Activated naive CD8-positive, alpha-beta T cell treated with anti-CD3 and anti-CD28 coated beads, Interleukin-2, amount 50 U/mL, for 24 hours (primary cell): ENCODE data around the gene SLC17A2.

ENCODE experiments used
- ATAC-seq: fragments of 150-1000 bp; cut with Tn5 transposase; one replicate; pipeline ENCODE4 v1.10.0; 2021
- DNase-seq: peaks from one replicate; pipeline ENCODE4 v3.0.0; 2021
- H3K27ac Mint-ChIP-seq: one replicate; pipeline ENCODE4 v1.8.0; 2021; ENCODE audit warnings: mild to moderate bottlenecking, mixed read lengths
- H3K27me3 Mint-ChIP-seq: one replicate; pipeline ENCODE4 v1.8.0; 2021; ENCODE audit warnings: mixed read lengths
- H3K36me3 Mint-ChIP-seq: one replicate; pipeline ENCODE4 v1.8.0; 2021; ENCODE audit warnings: low read depth, mixed read lengths
- H3K4me1 Mint-ChIP-seq: one replicate; pipeline ENCODE4 v1.8.0; 2021; ENCODE audit warnings: mixed read lengths
- H3K4me3 Mint-ChIP-seq: one replicate; pipeline ENCODE4 v1.8.0; 2021; ENCODE audit warnings: mild to moderate bottlenecking, moderate library complexity, mixed read lengths
- H3K9me3 Mint-ChIP-seq: one replicate; pipeline ENCODE4 v1.8.0; 2021; ENCODE audit warnings: mixed read lengths

Gene SLC17A2

DNA sequence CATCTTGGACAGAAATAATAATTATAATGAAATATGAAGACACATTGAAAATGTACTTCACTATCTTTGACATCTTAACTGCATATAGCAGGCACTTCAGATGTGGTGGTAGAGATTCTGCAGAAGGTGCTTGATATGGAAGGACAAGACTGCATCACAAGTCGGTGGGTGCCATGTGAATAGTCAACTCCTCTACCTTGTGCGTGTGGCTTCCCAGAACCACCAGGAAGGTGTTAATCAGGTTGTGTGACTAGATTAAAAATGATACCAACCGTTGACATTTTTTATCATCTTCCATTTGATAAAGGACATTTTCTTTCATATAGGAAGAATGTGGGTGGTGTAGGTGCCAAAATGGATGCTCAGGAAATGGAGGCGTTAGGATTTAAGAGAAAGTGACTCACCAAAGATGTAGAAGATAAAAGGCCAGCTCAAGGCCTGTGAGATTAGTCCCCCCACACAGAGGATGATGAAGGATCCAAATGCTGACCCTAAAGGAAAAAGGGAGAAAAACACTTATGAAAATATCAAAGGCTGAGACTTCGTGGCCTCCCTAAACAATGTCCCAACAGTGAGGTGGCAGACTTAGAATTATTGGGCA, 12.3 kb downstream of the SLC17A2 start:
- Mint-ChIP-seq H3K36me3 (no peaks in the 10 kb centered on the region), H3K27me3 (peaks cover under 1% of the 10 kb centered on the region), H3K27ac (peak overlapping the region; percentile 53), H3K9me3 (peaks cover 4% of the 10 kb centered on the region), H3K4me3 (no peak overlapping the region), H3K4me1 (peaks cover 14% of the 10 kb centered on the region)
- peak; percentile 9 for DNase-seq
- ATAC-seq = peak; percentile 80

DNA sequence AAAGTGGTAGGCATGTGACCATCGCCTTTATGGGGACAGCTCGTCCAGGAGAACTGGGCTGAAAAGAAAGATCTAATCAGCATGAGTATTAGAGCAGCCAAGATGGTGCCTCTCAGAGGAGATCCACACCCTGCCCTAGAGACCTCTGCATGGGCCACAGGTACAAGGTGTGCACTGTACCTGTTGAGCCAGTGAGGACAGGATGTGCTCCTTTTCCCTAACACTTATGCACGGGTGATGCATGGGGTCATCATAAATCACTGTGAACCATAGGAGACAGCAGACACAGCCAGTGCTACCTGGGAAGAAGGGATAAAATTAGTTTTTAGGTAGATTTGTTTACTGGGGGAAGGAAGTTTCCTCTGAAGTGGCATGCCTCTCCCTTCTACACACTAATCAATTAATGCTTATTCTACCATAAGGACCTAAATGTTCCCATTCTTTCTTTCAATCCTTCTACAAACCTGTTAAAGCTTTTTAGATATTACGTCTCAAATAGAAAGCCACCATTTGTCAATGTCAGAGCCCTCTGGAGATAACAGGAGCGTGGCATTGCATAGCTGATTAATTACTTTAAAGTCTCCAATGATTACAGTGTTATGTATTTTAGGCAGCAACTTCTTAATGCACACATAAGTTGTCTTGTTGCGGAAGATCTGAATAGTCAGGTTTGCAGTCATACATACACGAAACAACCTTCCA, 13.6 kb downstream of the SLC17A2 start:
- no peaks in the 10 kb centered on the region for H3K36me3 Mint-ChIP-seq
- no peak for DNase-seq
- no peak overlapping the region for H3K27ac Mint-ChIP-seq
- H3K27me3 Mint-ChIP-seq = peaks cover 2% of the 10 kb centered on the region
- peaks cover 4% of the 10 kb centered on the region for H3K9me3 Mint-ChIP-seq
- H3K4me3 Mint-ChIP-seq = no peak overlapping the region
- peaks cover 14% of the 10 kb centered on the region for H3K4me1 Mint-ChIP-seq
- no peak for ATAC-seq

DNA sequence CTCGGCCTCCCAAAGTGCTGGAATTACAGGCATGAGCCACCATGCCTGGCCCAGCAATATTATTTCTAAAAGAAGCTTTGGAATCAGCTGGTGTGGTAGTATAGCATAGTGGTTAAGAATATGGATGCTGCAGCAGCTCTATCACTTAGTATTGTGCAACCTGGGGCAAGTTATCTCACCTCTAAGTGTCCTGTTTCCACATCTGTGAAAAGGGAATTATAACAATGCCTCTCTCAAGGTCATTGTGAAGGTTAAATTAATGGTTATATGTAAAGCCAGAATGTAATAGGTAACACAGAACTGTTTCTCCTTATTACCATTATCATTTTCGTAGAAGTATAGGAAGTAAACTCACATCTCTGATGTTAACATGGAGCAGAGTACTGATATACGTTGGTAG, 14.2 kb downstream of the SLC17A2 start:
- Mint-ChIP-seq H3K36me3 (no peaks in the 10 kb centered on the region), H3K9me3 (peaks cover 4% of the 10 kb centered on the region), H3K27ac (no peak overlapping the region), H3K4me1 (peaks cover 16% of the 10 kb centered on the region), H3K27me3 (peaks cover 4% of the 10 kb centered on the region), H3K4me3 (no peak overlapping the region)
- DNase-seq (no peak), ATAC-seq (no peak)

DNA sequence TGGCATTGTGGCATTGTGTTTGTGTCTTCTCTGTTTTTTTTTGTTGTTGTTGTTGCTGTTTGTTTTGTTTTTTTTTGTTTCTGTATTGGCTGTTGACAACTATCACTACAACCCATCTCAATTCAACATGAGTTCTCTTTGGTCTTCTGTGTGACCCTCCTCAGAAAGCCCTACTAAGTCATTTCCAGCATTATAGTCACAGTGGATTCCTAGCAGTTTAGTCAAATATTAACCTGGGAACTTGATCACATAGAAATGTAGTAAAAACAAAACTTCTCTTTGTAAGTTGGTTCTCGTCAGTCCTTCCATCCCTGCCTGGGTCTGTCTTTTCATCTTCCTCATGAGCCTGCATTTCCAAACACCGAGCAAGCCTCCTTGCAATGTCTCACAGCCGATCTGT, 16.8 kb downstream of the SLC17A2 start:
- no peak for ATAC-seq
- peaks cover 13% of the 10 kb centered on the region for H3K4me1 Mint-ChIP-seq
- H3K36me3 Mint-ChIP-seq = no peaks in the 10 kb centered on the region
- peaks cover 4% of the 10 kb centered on the region for H3K27me3 Mint-ChIP-seq
- H3K9me3 Mint-ChIP-seq = peaks cover 4% of the 10 kb centered on the region
- no peak overlapping the region for H3K4me3 Mint-ChIP-seq
- no peak for DNase-seq
- H3K27ac Mint-ChIP-seq = no peak overlapping the region

DNA sequence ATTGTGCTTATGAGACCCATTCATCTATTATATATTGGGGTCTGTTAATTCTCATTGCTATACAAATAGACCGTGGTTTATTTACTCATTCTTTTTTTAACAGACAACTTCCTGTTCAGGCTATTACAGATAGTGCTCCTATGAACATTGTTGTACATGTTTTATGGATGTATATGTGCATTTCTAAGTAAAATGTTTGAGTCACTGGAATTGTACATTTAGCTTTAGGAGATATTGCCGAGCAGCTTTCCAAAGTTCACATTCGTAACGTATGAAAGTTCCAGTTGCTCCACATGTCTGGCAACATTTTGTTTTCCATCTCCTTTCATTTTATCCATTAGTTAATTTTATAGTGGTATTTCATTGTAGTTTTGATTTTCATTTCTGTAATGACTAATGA, 19.1 kb downstream of the SLC17A2 start:
- no peaks in the 10 kb centered on the region for H3K9me3 Mint-ChIP-seq
- H3K4me3 Mint-ChIP-seq = no peak overlapping the region
- peaks cover 6% of the 10 kb centered on the region for H3K27me3 Mint-ChIP-seq
- no peaks in the 10 kb centered on the region for H3K36me3 Mint-ChIP-seq
- DNase-seq (no peak), ATAC-seq (no peak)
- H3K27ac Mint-ChIP-seq = no peak overlapping the region
- peaks cover 4% of the 10 kb centered on the region for H3K4me1 Mint-ChIP-seq

DNA sequence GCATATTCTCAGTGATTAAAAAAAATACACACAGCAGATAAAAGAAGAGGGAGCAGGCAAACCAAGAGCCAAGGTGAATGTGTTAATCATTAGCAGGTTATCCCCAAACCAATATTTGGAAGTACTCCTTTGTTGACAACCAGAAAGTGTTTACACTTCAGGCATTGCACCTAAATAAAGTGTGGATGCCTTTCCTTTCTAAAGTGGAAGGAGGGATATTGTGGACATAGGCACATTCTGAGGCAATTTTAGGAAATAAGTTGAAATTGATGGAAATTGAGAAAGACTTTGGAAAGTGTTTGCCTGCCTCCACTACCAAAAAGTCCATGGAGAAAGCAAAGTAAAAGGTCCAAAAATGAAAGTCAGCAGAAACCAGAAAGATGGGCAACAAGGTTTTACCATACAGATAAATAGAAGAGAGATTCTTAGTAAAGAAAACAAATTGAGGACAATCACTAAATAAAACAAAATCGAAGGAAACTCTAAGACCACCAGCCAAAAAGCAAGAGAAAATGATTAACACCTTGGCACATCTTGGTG, 22.9 kb downstream of the SLC17A2 start:
- Mint-ChIP-seq H3K27ac (no peak overlapping the region), H3K36me3 (no peaks in the 10 kb centered on the region), H3K9me3 (no peaks in the 10 kb centered on the region), H3K4me3 (no peak overlapping the region), H3K4me1 (peaks cover 4% of the 10 kb centered on the region), H3K27me3 (peaks cover 9% of the 10 kb centered on the region)
- ATAC-seq = no peak
- no peak for DNase-seq

DNA sequence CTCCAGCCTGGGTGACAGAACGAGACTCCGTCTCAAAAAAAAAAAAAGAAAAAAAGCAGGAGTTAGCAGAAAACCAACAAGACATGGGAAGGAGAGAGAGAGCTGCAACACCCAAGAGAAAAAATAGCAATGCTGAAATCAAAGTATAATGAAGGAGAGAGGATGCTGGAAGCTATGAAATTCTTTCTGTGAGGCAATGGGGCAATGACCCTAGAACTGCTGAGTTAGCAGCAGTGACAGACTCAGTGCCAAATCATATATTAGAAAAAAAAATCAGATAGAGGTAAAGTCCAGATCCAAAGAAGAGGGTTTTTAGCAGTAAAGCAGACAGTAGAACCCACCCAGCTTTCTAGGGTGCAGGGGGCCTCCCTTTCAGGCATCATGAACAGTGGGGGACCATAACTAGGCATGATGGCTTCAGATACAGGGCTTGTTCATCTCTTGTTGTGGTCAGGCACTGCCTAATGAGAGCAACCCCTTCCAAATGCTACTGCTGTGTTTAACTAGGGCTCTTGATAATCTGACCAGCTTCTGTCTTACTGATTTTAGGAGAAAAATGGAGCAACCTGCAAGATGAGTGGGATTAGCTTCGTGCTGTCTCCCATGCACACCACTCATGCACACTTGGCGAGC, 26.9 kb downstream of the SLC17A2 start:
- H3K36me3 Mint-ChIP-seq = no peaks in the 10 kb centered on the region
- H3K4me3 Mint-ChIP-seq = no peak overlapping the region
- no peak for ATAC-seq
- no peak for DNase-seq
- no peaks in the 10 kb centered on the region for H3K9me3 Mint-ChIP-seq
- H3K27me3 Mint-ChIP-seq = peaks cover 7% of the 10 kb centered on the region
- peaks cover 1% of the 10 kb centered on the region for H3K4me1 Mint-ChIP-seq
- no peak overlapping the region for H3K27ac Mint-ChIP-seq

DNA sequence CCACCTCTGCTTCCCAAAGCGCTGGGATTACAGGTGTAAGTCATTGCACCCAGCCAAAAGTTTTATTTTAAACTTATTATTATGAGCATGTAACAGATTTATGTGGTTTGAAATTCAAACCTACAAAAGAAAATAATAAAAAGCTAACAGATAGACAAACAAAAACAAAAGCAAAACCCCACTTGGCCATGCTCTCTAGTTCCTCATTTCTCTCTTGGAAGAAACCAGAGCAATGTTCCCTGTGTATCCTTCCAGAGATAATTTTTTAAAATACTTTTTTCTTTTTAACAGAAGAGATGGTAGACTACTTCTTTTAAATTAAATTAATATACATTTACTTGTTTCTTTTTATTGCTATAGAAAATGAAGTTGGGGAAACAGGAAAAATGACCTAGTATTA, 28.4 kb downstream of the SLC17A2 start:
- Mint-ChIP-seq H3K4me3 (no peak overlapping the region), H3K27me3 (peaks cover 7% of the 10 kb centered on the region), H3K27ac (no peak overlapping the region), H3K9me3 (no peaks in the 10 kb centered on the region), H3K36me3 (no peaks in the 10 kb centered on the region), H3K4me1 (peaks cover 1% of the 10 kb centered on the region)
- DNase-seq (no peak), ATAC-seq (no peak)

DNA sequence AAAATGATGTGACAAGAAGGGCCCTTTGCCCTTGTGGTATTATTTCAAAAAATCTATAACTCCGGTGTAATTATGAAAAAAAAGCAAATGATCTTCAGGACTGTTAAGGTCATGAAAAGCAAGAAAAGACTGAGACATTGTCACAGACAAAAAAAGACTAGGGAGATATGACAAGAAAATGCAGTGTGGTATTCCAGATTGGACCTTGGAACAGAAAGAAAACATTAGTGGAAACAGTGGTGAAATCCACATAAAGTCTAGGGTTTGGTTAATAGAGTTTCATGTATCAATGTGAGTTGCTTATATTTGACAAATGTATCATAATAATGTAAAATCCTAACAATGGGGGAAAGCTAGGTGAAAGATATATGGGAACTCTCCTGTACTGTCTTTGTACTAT, 29.6 kb downstream of the SLC17A2 start:
- no peak overlapping the region for H3K4me3 Mint-ChIP-seq
- no peaks in the 10 kb centered on the region for H3K36me3 Mint-ChIP-seq
- H3K4me1 Mint-ChIP-seq = peaks cover 1% of the 10 kb centered on the region
- DNase-seq = no peak
- H3K27me3 Mint-ChIP-seq = peaks cover 5% of the 10 kb centered on the region
- ATAC-seq = no peak
- no peak overlapping the region for H3K27ac Mint-ChIP-seq
- no peaks in the 10 kb centered on the region for H3K9me3 Mint-ChIP-seq

DNA sequence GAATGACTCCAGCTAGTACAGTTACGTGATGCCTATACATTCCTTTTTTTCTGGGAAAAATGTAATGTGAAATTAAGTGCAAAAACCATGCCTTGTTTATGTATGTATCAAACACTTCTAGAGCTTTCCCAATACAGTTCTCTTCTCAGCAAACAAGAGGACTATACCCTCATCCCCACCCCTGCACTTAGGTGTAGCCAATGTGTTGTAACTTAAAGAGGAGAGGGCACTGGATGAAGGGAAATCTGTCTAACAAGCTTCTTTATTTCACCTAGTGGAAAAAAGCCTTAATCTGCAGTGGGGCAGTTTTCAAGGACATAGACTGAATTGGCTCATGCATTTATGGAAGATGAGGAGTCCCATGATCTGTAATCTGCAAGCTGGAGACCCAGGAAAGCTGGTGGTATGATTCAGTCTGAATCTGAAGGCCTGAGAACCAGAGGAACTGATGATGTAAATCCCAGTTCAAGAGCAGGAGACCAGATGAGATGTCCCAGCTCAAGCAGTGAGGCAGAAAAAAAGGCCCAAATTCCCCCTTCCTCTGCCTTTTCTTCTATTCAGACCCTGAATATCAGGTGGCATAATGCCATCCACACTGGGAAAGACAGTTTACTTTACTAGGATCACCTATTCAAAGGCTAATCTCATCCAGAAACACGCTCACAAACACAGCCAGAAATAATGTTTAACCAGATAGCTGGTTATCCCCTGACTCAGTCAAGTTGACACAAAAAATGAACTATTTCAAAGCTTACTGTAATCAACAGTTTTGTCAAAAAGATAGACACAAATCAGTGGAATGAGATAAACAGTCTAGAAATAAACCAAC, 30.7 kb downstream of the SLC17A2 start:
- no peaks in the 10 kb centered on the region for H3K9me3 Mint-ChIP-seq
- peaks cover 2% of the 10 kb centered on the region for H3K27me3 Mint-ChIP-seq
- no peak overlapping the region for H3K4me3 Mint-ChIP-seq
- H3K27ac Mint-ChIP-seq = no peak overlapping the region
- H3K4me1 Mint-ChIP-seq = peaks cover 1% of the 10 kb centered on the region
- no peak for DNase-seq
- no peaks in the 10 kb centered on the region for H3K36me3 Mint-ChIP-seq
- no peak for ATAC-seq

DNA sequence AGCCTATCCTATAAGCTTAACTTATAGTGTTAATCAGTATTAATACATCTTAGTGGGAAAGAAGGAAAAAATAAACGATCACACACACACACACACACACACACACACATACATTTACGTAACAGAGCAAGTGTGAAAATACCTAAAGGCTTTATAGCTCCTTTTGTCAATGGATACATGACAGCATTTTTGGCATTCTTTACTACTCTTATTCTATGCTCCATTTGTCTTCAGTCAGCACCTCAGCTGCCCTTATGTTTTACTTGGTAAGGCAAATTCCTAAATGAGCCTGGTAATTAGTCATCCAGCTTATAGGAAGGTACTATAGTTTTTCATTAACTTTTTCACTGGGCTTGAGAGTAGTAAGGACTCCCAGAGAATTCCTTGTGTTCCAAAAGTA, 31.4 kb downstream of the SLC17A2 start:
- Mint-ChIP-seq H3K4me1 (peaks cover 1% of the 10 kb centered on the region), H3K4me3 (no peak overlapping the region), H3K36me3 (no peaks in the 10 kb centered on the region), H3K27me3 (peaks cover 2% of the 10 kb centered on the region), H3K9me3 (no peaks in the 10 kb centered on the region), H3K27ac (no peak overlapping the region)
- DNase-seq (no peak), ATAC-seq (no peak)

DNA sequence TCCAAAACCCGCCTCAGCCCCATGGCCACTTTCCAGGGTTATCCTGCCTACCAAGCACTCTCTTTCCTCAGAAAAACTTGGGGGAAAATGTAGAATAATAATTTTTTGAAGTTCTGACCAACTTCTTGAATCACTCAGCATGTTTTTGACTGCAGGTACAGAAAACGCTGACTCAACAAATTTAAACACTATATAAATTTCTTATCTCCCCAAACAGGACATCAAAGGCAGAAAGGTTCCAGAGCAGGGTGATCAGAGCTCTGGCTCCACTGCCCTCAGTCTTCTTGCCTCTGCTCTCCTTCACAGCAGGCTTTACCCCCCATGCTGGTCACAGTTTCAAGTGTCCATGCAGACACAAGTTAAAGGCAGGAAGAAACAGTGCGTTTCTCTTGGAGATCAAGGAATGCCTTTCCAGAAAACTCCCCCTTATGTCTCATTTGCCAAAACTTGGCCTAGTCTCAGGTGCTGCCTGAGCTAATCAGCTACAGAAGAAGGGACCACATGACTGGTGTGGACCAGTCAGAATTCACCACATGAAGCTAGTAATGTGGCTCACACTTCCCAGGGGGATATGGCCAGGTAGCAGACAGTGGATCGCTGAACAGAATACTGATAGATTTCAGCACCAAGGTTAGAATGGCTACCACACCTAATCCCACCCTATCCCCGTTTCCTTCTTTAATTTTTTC, 32.1 kb downstream of the SLC17A2 start:
- Mint-ChIP-seq H3K27me3 (peaks cover 2% of the 10 kb centered on the region), H3K36me3 (no peaks in the 10 kb centered on the region), H3K27ac (no peak overlapping the region), H3K4me1 (peaks cover 1% of the 10 kb centered on the region), H3K4me3 (no peak overlapping the region), H3K9me3 (no peaks in the 10 kb centered on the region)
- no peak for ATAC-seq
- no peak for DNase-seq

DNA sequence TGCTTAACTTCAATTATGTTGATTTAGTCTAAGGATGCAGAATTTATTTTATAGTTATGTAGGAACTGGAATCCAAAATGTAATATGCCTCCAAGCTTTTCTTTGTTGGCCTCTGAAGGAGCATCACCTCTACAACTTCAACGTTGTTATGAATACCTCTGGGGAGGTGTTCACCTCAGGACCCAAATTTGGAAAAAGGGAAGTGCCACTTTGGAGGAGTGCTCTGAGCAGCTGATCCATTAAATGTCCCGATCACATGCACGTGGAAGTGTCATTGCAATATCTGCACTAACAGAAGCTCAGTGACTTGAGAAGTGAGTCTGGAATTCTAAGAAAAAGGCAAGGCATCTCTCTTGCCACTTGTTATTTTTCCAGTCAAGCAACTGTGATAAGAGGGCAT, 34.2 kb downstream of the SLC17A2 start:
- DNase-seq = no peak
- Mint-ChIP-seq H3K4me3 (no peak overlapping the region), H3K36me3 (no peaks in the 10 kb centered on the region), H3K27me3 (no peaks in the 10 kb centered on the region), H3K27ac (no peak overlapping the region), H3K9me3 (no peaks in the 10 kb centered on the region), H3K4me1 (peaks cover 1% of the 10 kb centered on the region)
- ATAC-seq = no peak

DNA sequence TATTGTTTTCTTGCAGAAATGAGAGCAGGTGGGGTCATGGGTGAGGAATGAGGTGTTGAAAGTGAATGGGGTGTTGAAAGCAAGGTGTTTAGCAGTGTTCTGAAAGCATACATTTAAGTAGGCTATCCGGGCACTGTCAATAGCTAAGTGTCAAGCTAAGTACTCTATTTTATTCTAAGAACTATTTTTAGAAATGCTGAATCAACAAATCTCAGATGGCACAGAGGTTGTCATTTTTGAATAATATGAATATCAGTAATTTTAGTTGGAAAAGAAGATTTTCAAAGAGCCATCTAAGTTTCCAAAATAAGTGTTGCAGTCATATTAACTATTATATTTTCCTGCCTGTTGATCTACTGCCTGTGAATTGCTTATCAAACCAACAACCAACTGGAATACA, 34.7 kb downstream of the SLC17A2 start:
- Mint-ChIP-seq H3K27me3 (no peaks in the 10 kb centered on the region), H3K4me3 (no peak overlapping the region), H3K36me3 (no peaks in the 10 kb centered on the region), H3K27ac (no peak overlapping the region), H3K9me3 (no peaks in the 10 kb centered on the region), H3K4me1 (peaks cover under 1% of the 10 kb centered on the region)
- no peak for DNase-seq
- no peak for ATAC-seq
